ENCODE data around the gene NME5. TPM values are rescaled to one million over a fixed set of nuclear protein-coding genes. Genes with fewer than 3 reads are reported as not detected.

The NME5 gene
- total RNA-seq = 1.2 and 1.5 TPM in 2 replicates

GRCh38 chr5:138138949-138139780, at the start of gene NME5:
Gene NME5 (minus strand): TSS chr5:138139428. CDS start chr5:138138780, 648 bp downstream.

GRCh38 chr5:138178516-138179276, 39.5 kb upstream of the NME5 start, which contains the start of the genes BRD8 and KIF20A:
Gene BRD8 (minus strand): TSS chr5:138178630. CDS start chr5:138178614, 16 bp downstream.
Gene KIF20A (plus strand): TSS chr5:138179112. CDS start chr5:138179681, 569 bp downstream.

GRCh38 chr5:138083702-138084101, 55.5 kb downstream of the NME5 start, which contains the start of gene WNT8A:
Gene WNT8A (plus strand): TSS chr5:138084033. CDS start chr5:138084128, 95 bp downstream.

Other genes with a start within 250 kb of the NME5 start
- not detected in 2 replicates for gene PKD2L2, start 250.0 kb downstream of the NME5 start, total RNA-seq
- 13.3 and 15.6 TPM in 2 replicates for gene FAM13B, start 106.3 kb downstream of the NME5 start, total RNA-seq
- gene WNT8A, start 55.4 kb downstream of the NME5 start, total RNA-seq = not detected in 2 replicates
- 28.3 and 32.7 TPM in 2 replicates for gene BRD8, start 39.2 kb upstream of the NME5 start, total RNA-seq
- 24.5 and 60.4 TPM in 2 replicates for gene KIF20A, start 39.7 kb upstream of the NME5 start, total RNA-seq
- gene CDC23, start 73.9 kb upstream of the NME5 start, total RNA-seq = 28.4 and 28.6 TPM in 2 replicates
- not detected in 2 replicates for gene GFRA3, start 135.2 kb upstream of the NME5 start, total RNA-seq
- 1.3 and 6.6 TPM in 2 replicates for gene CDC25C, start 192.4 kb upstream of the NME5 start, total RNA-seq
- gene FAM53C, start 198.8 kb upstream of the NME5 start, total RNA-seq = 37.2 and 37.8 TPM in 2 replicates
- 43.6 and 44.2 TPM in 2 replicates for gene KDM3B, start 213.3 kb upstream of the NME5 start, total RNA-seq